Esophagus muscularis mucosa (tissue), 4 donors: ENCODE measurements around the gene GFI1. TPM values are rescaled to one million over a fixed set of nuclear protein-coding genes. Genes with fewer than 3 reads are reported as not detected.

Source experiments
- DNase-seq: peaks from one replicate; pipeline ENCODE4 v3.0.0-alpha.2; 2017; ENCODE audit errors: extremely low spot score
- H3K27ac ChIP-seq, 4 donors: fragments of 200-600 bp; sonication (generic); replicated peaks in 1 of 4; 1 replicate in 3 of 4; 2 replicates in 1 of 4; pipeline ENCODE4 v1.5.1; 2016 to 2019; ENCODE audit warnings: mild to moderate bottlenecking in 1 of 4
- H3K27me3 ChIP-seq, 4 donors: fragments of 200-600 bp; sonication (generic); one replicate each; pipeline versions ENCODE4 v1.5.1 to v1.6.0; 2016 to 2019
- H3K36me3 ChIP-seq, 4 donors: fragments of 200-600 bp; sonication (generic); one replicate each; pipeline ENCODE4 v1.5.1; 2016 to 2019
- H3K4me1 ChIP-seq, 4 donors: fragments of 200-600 bp; sonication (generic); one replicate each; pipeline ENCODE4 v1.5.1; 2016 to 2019
- H3K4me3 ChIP-seq, 4 donors: fragments of 200-600 bp; sonication (generic); 1 replicate in 2 of 4; 2 replicates in 2 of 4; pipeline ENCODE4 v1.5.1; 2016 to 2019; ENCODE audit warnings: mild to moderate bottlenecking in 4 of 4, moderate library complexity in 1 of 4
- H3K9me3 ChIP-seq, 4 donors: fragments of 200-600 bp; sonication (generic); 1 replicate in 3 of 4; 2 replicates in 1 of 4; pipeline ENCODE4 v1.5.1; 2016 to 2019
- EP300 ChIP-seq: sonication (generic); formaldehyde crosslinking; IDR thresholded peaks from one replicate; pipeline ENCODE4 v1.6.1; 2017; ENCODE audit warnings: antibody characterized with exemption
- POLR2A ChIP-seq: fragments of 450-650 bp; IDR thresholded peaks from one replicate; pipeline ENCODE4 v1.6.1; 2017; ENCODE audit warnings: antibody characterized with exemption, moderate library complexity, mild to moderate bottlenecking, low read depth
- POLR2AphosphoS5 ChIP-seq, 2 donors: sonication (generic); formaldehyde crosslinking; IDR thresholded peaks; one replicate each; pipeline ENCODE4 v1.6.1; 2017; ENCODE audit warnings: antibody characterized with exemption in 2 of 2
- WGBS: methylation state at CpG from one replicate; pipeline ENCODE4 v1.1.5; 2018; 5-methylcytosine and 5-hydroxymethylcytosine counted together
- intact Hi-C: fragments of 100-400 bp; cut with DNase I; formaldehyde crosslinking; loops from one replicate; pipeline ENCODE4 v1.15.1; 2023
- total RNA-seq, 4 donors: library from RNA; depleted of rRNA; stranded (reverse); fragments of >200 nt; gene quantifications; one replicate each; pipeline versions ENCODE4 v1.1.0 to v1.2.1, GENCODE V29; 2016
- TF ChIP-seq, protein P1 (sequence below), 3 experiments: fragments of 200-600 bp in 2 of 3; fragments of 450-650 bp in 1 of 3; sonication (generic) in 2 of 3; IDR thresholded peaks; one replicate each; pipeline ENCODE4 v1.5.1; 2017 to 2019; ENCODE audit warnings: antibody characterized with exemption in 3 of 3, mild to moderate bottlenecking in 2 of 3, moderate library complexity in 1 of 3

GFI1 gene
- total RNA-seq, 4 donors from 2014 or later, result 0.32 to 3.3 (median 0.81) TPM

DNA sequence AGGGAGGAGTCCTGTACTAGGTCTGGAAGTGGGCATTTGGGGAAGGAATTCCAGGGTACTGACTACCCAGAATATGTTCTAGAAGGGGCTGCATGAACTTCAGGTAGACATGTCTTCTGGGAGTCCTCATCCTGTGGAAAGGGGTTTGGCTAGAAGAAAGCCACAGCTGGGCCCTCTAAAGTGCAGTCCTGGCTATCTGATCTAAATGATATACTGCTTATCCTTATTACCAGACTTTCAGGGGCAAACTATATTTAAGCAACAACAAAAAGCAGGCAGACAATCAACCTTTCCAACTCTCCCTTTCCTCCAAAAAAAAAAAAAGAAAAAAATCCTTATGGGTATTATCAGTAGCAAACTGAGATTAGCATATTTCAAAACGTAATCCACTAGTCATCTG is 29.8 kb upstream of the GFI1 start:
- no peak for DNase-seq
- no peaks in the 10 kb centered on the region for H3K9me3 ChIP-seq
- peaks cover 0 to 16% (median 4%) of the 10 kb centered on the region in 4 donors for H3K36me3 ChIP-seq
- WGBS, result 91% methylated on average over 1 of the region's 1 CpG
- intact Hi-C loops, result no loop called here
- H3K4me1 ChIP-seq, result no peaks in the 10 kb centered on the region
- no peak for TF ChIP-seq EP300
- no peak for TF ChIP-seq POLR2A
- TF ChIP-seq POLR2AphosphoS5 (IDR thresholded peaks at IDR 0.05), result no peak
- TF ChIP-seq, protein P1, sequence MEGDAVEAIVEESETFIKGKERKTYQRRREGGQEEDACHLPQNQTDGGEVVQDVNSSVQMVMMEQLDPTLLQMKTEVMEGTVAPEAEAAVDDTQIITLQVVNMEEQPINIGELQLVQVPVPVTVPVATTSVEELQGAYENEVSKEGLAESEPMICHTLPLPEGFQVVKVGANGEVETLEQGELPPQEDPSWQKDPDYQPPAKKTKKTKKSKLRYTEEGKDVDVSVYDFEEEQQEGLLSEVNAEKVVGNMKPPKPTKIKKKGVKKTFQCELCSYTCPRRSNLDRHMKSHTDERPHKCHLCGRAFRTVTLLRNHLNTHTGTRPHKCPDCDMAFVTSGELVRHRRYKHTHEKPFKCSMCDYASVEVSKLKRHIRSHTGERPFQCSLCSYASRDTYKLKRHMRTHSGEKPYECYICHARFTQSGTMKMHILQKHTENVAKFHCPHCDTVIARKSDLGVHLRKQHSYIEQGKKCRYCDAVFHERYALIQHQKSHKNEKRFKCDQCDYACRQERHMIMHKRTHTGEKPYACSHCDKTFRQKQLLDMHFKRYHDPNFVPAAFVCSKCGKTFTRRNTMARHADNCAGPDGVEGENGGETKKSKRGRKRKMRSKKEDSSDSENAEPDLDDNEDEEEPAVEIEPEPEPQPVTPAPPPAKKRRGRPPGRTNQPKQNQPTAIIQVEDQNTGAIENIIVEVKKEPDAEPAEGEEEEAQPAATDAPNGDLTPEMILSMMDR (IDR thresholded peaks at IDR 0.05), result no peak
- H3K27ac ChIP-seq, result no peak overlapping the region
- no peaks in the 10 kb centered on the region for H3K27me3 ChIP-seq
- H3K4me3 ChIP-seq, result no peak overlapping the region

DNA sequence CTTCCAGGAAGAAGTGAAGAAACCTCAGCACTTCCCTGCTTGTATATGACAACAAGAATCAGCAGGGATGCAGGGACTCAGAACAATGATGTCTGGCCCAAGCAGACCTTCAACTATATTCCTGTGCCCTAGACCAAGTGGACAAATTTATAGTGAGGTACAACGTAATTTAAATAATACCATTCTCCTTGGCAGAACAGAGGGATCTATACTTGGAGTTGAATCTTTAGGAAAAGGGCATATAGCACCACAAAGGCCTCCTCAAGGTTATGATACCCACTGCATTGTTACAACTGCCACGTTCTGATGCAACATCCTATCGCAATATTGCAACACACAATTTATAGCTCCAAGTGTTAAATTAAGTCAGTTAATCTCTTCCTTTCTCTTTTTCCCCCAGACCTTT is 29.1 kb upstream of the GFI1 start:
- Histone ChIP-seq H3K4me3 (no peak overlapping the region), H3K36me3 (peaks cover 0 to 16% (median 4%) of the 10 kb centered on the region in 4 donors), H3K27ac (no peak overlapping the region), H3K27me3 (no peaks in the 10 kb centered on the region), H3K9me3 (no peaks in the 10 kb centered on the region), H3K4me1 (no peaks in the 10 kb centered on the region)
- DNase-seq, result no peak
- intact Hi-C loops, result no loop called here
- TF ChIP-seq, protein P1 (IDR thresholded peaks at IDR 0.05), result no peak
- TF ChIP-seq EP300 (no peak), POLR2AphosphoS5 (IDR thresholded peaks at IDR 0.05) (no peak), POLR2A (no peak)
- WGBS, result 93% methylated on average over 3 of the region's 3 CpGs

DNA sequence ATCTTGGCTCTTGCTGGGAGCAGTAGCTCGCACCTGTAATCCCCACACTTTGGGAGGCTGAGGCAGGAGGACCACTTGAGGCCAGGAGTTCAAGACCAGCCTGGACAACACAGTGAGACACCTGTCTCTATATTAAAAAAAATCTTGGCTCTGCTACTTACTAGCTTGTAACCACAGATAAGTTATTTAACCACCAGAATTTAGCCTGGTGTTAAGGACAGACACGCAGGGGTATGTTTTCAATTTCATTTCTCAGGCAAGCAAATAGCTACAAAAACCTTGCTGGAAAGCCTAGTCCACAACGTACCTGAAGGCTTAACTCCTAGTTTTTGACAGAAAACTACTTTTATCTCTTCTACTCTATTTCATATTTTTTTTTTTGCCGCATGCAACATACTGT is 24.8 kb upstream of the GFI1 start:
- WGBS, result 93% methylated on average over 4 of the region's 4 CpGs
- no peak for DNase-seq
- no peak for TF ChIP-seq POLR2A
- TF ChIP-seq POLR2AphosphoS5 (IDR thresholded peaks at IDR 0.05), result no peak
- TF ChIP-seq, protein P1 (IDR thresholded peaks at IDR 0.05), result no peak
- no peak for TF ChIP-seq EP300
- Histone ChIP-seq H3K27me3 (no peaks in the 10 kb centered on the region), H3K36me3 (peaks cover 0 to 8% (median 4%) of the 10 kb centered on the region in 4 donors), H3K4me3 (no peak overlapping the region), H3K9me3 (no peaks in the 10 kb centered on the region), H3K27ac (no peak overlapping the region), H3K4me1 (no peaks in the 10 kb centered on the region)
- intact Hi-C loops, result no loop called here

DNA sequence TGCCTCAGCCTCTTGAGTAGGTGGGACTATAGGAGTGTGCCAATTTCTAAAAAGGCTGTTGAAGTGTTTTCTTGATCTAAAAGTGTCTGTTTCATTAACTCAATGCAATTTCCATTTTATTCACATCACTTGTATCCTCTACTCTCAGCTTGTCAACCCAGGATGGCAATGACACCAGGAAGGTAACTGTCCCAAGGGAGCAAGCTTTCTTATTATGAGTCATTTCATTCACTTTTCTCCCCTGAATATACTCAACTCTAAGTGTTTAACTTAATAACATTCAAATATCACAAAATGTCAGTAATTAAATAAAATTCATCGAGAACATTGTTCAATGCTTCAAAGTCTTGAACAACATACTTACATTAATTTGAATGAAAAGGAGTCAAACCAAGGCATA is 22.9 kb upstream of the GFI1 start:
- Histone ChIP-seq H3K4me3 (no peak overlapping the region), H3K9me3 (no peaks in the 10 kb centered on the region), H3K4me1 (no peaks in the 10 kb centered on the region), H3K27me3 (no peaks in the 10 kb centered on the region), H3K27ac (no peak overlapping the region), H3K36me3 (peaks cover 0 to 8% (median 4%) of the 10 kb centered on the region in 4 donors)
- WGBS, result 100% methylated on average over 1 of the region's 1 CpG
- no peak for DNase-seq
- TF ChIP-seq POLR2AphosphoS5 (IDR thresholded peaks at IDR 0.05) (no peak), EP300 (no peak)
- TF ChIP-seq, protein P1 (IDR thresholded peaks at IDR 0.05), result no peak
- intact Hi-C loops, result no loop called here

DNA sequence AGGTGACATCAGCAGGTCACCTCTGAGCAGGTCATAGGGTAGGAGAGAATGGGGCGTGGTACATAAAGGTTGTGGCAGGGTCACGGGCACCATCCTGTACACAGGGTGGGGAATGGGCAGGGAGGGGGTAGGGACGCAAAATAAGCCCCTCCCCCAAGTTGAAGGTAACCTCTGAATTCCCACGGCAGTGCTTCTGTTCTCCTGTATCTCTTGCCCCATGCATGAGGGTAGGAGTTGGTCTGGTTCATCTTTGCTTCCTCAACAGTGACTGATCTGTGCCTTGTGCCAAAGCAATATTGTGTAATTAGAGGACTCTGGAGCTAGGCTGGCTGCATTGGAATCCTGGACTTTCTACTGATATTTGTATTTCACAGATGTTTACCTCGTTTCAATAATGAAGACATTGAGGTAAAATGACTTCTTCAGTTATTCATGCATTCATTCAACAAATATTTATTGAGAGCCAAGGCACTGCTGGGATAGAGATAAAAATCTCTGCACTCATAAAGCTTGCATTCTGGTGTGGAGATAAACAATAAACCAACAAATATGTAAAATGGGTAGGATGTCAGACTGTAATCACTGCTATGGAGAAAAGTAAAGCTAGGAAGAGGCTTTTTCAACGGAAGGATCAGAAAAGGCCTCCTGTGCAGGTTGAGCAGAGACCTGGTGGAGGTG is 18.4 kb upstream of the GFI1 start:
- H3K36me3 ChIP-seq, result no peaks in the 10 kb centered on the region
- intact Hi-C loops, result no loop called here
- H3K4me3 ChIP-seq, result no peak overlapping the region
- no peak overlapping the region for H3K27ac ChIP-seq
- no peaks in the 10 kb centered on the region for H3K27me3 ChIP-seq
- WGBS, result 75% methylated on average over 6 of the region's 6 CpGs
- H3K9me3 ChIP-seq, result no peaks in the 10 kb centered on the region
- DNase-seq, result no peak
- no peaks in the 10 kb centered on the region for H3K4me1 ChIP-seq
- TF ChIP-seq, protein P1 (IDR thresholded peaks at IDR 0.05), result no peak
- TF ChIP-seq POLR2A, result no peak
- TF ChIP-seq EP300, result no peak
- TF ChIP-seq POLR2AphosphoS5 (IDR thresholded peaks at IDR 0.05), result no peak
